HepG2 (cell line): ENCODE results near the gene CD53. TPM values are rescaled to one million over a fixed set of nuclear protein-coding genes. Genes with fewer than 3 reads are reported as not detected.

Experiments
- ATAC-seq: fragments of 200-7000 bp; cut with Tn5 transposase; 3 replicates; pipeline ENCODE4 v1.9.1; 2020; ENCODE audit warnings: mild to moderate bottlenecking, moderate library complexity
- BruUV-seq: library from RNA; stranded (reverse); fragments of 400-500 nt; replicated peaks from 2 replicates; lab custom pipeline; 2021; lab: Mats Ljungman, UMichigan
- CTCF ChIA-PET: fragments of 300-600 bp; formaldehyde crosslinking; extraction: SDS; loops from one replicate; lab custom pipeline; 2021; ENCODE audit warnings: low total read pairs, inconsistent platforms, low intra/inter-chr PET ratio; lab: Yijun Ruan, JAX
- POLR2A ChIA-PET: fragments of 350-600 bp; sonication (Branson Sonifier 250); formaldehyde crosslinking; loops from one replicate; lab custom pipeline; 2020; ENCODE audit warnings: antibody characterized with exemption, inconsistent platforms; lab: Yijun Ruan, JAX
- DNase-seq: peaks from one replicate; pipeline ENCODE4 v3.0.0-alpha.2; 2015; ENCODE audit warnings: low spot score
- FAIRE-seq: peaks from 3 replicates; lab custom pipeline; 2011; peaks lifted over from hg19 to GRCh38; lab: Jason Lieb, UNC
- H2AFZ ChIP-seq: one replicate; pipeline ENCODE4 v1.6.1; 2011; ENCODE audit warnings: low read length, inconsistent platforms
- H3K27ac ChIP-seq: fragments of 300-600 bp; 3 replicates; pipeline ENCODE4 v1.8.0; 2011; ENCODE audit warnings: mixed run types, mild to moderate bottlenecking, mixed read lengths, low read length, inconsistent platforms; ENCODE audit not compliant: insufficient read depth; ENCODE audit errors: extremely low read length
- H3K27me3 ChIP-seq, 2 experiments: fragments of 200-600 bp in 1 of 2; 2 replicates in 1 of 2; 3 replicates in 1 of 2; pipeline versions ENCODE4 v1.6.0 to v1.8.0; 2011; ENCODE audit warnings: low read length in 2 of 2, mild to moderate bottlenecking in 2 of 2, moderate library complexity in 2 of 2, inconsistent platforms in 1 of 2; ENCODE audit not compliant: insufficient read depth in 2 of 2, control insufficient read depth in 1 of 2
- H3K36me3 ChIP-seq, 2 experiments: fragments of 200-600 bp in 1 of 2; replicated peaks in 1 of 2; 2 replicates in 1 of 2; 3 replicates in 1 of 2; pipeline versions ENCODE4 v1.5.1 to v1.8.0; 2011; ENCODE audit warnings: low read length in 2 of 2, inconsistent platforms in 1 of 2; ENCODE audit not compliant: insufficient read depth in 2 of 2, control insufficient read depth in 1 of 2
- H3K4me1 ChIP-seq: 2 replicates; pipeline ENCODE4 v1.5.1; 2012; ENCODE audit warnings: low read length, inconsistent platforms; ENCODE audit not compliant: insufficient read depth
- H3K4me2 ChIP-seq: 2 replicates; pipeline ENCODE4 v1.6.0; 2011; ENCODE audit warnings: low read depth, low read length, inconsistent platforms
- H3K4me3 ChIP-seq, 3 experiments: fragments of 200-600 bp in 1 of 3; sonication (generic), shearing (Covaris generic) in 1 of 3; replicated peaks in 1 of 3; 2 replicates each; pipeline ENCODE4 v1.5.1; 2011 to 2016; ENCODE audit warnings: low read length in 3 of 3, inconsistent platforms in 2 of 3, low read depth in 2 of 3, mild to moderate bottlenecking in 2 of 3, control low read depth in 1 of 3, mixed read lengths in 1 of 3; ENCODE audit not compliant: insufficient read depth in 1 of 3
- H3K79me2 ChIP-seq: one replicate; pipeline ENCODE4 v1.6.1; 2011; ENCODE audit warnings: low read length, inconsistent platforms; ENCODE audit not compliant: insufficient read depth
- H3K9ac ChIP-seq: 2 replicates; pipeline ENCODE4 v1.6.0; 2011; ENCODE audit warnings: mild to moderate bottlenecking, low read depth, low read length, inconsistent platforms; ENCODE audit not compliant: insufficient read depth
- H3K9me3 ChIP-seq: 2 replicates; pipeline ENCODE4 v1.5.1; 2012; ENCODE audit warnings: mild to moderate bottlenecking, low read length
- H4K20me1 ChIP-seq: 2 replicates; pipeline ENCODE4 v1.6.0; 2011; ENCODE audit warnings: inconsistent platforms, mild to moderate bottlenecking, low read length, moderate library complexity; ENCODE audit not compliant: insufficient read depth
- BORCS8-MEF2B ChIP-seq: sonication (generic); formaldehyde crosslinking; IDR thresholded peaks from 2 replicates; pipeline ENCODE4 v1.8.0; 2022; ENCODE audit warnings: mild to moderate bottlenecking, missing genetic modification reagents
- FOXK2 ChIP-seq: fragments of 450-650 bp; IDR thresholded peaks from 2 replicates; pipeline ENCODE4 v1.6.1; 2016
- GMEB1 ChIP-seq: sonication (generic); formaldehyde crosslinking; IDR thresholded peaks from 2 replicates; pipeline ENCODE4 v1.5.1; 2020; ENCODE audit warnings: missing genetic modification reagents, mild to moderate bottlenecking, borderline replicate concordance
- HDAC1 ChIP-seq: sonication (generic); formaldehyde crosslinking; IDR thresholded peaks from 2 replicates; pipeline ENCODE4 v1.5.1; 2020; ENCODE audit warnings: mild to moderate bottlenecking, missing genetic modification reagents
- HNF1A ChIP-seq, 2 experiments: sonication (generic) in 1 of 2; formaldehyde crosslinking in 1 of 2; IDR thresholded peaks; 2 replicates each; pipeline versions ENCODE4 v1.4.0 to v1.6.1; 2016 to 2020; ENCODE audit warnings: borderline replicate concordance in 1 of 2, low read depth in 1 of 2, mild to moderate bottlenecking in 1 of 2, missing genetic modification reagents in 1 of 2
- MIXL1 ChIP-seq: IDR thresholded peaks from 2 replicates; pipeline ENCODE4 v1.6.1; 2016
- MNT ChIP-seq: fragments of 450-650 bp; IDR thresholded peaks from 2 replicates; pipeline ENCODE4 v1.6.1; 2016
- SNRNP70 ChIP-seq: fragments of 200-400 bp; formaldehyde crosslinking; IDR thresholded peaks from 2 replicates; pipeline ENCODE4 v1.6.1; 2017; ENCODE audit warnings: mild to moderate bottlenecking, low read depth, low read length, moderate library complexity
- ZNF17 ChIP-seq: sonication (generic); formaldehyde crosslinking; IDR thresholded peaks from 2 replicates; pipeline ENCODE4 v1.5.0; 2020; ENCODE audit warnings: mild to moderate bottlenecking, missing genetic modification reagents
- ZNF75D ChIP-seq: sonication (generic); formaldehyde crosslinking; IDR thresholded peaks from 2 replicates; pipeline ENCODE4 v1.8.1; 2023; ENCODE audit warnings: missing genetic modification reagents, mild to moderate bottlenecking, borderline replicate concordance
- ZNF768 ChIP-seq: sonication (generic); formaldehyde crosslinking; IDR thresholded peaks from 2 replicates; pipeline ENCODE4 v1.4.0; 2020; ENCODE audit warnings: missing genetic modification reagents
- WGBS: methylation state at CpG from one replicate; pipeline ENCODE4 v1.1.6; 2017; ENCODE audit warnings: low lambda C conversion rate; 5-methylcytosine and 5-hydroxymethylcytosine counted together
- in situ Hi-C: cut with HindIII; loops from 2 replicates; pipeline ENCODE4 v1.10.0; 2017; ENCODE audit warnings: low pct_unique_long_range_greater_than_20kb; ENCODE audit not compliant: extremely low pct_ligation_motif_present
- intact Hi-C: fragments of 100-400 bp; cut with micrococcal nuclease; formaldehyde crosslinking; loops from one replicate; pipeline ENCODE4 v1.10.0; 2022; ENCODE audit not compliant: unreplicated experiment
- polyA plus RNA-seq, 8 experiments: library from polyadenylated mRNA; depleted of rRNA in 3 of 8; stranded (reverse) in 7 of 8; unstranded in 1 of 8; fragments of >200 nt; fragmentation: Illumina TruSeq in 4 of 8; extraction: Trizol in 4 of 8; gene quantifications; 2 replicates each; pipeline versions ENCODE4 v1.2.1 to v1.2.3, GENCODE V29; 2011 to 2016; ENCODE audit warnings: low read depth in 4 of 8, missing spikeins in 1 of 8, mixed read lengths in 1 of 8; ENCODE audit not compliant: insufficient read depth in 1 of 8
- total RNA-seq, 5 experiments: library from RNA; depleted of rRNA; stranded (reverse); fragments of >200 nt; fragmentation: Illumina TruSeq; extraction: Trizol; gene quantifications; 2 replicates each; pipeline ENCODE4 v1.2.3, GENCODE V29; 2016; ENCODE audit warnings: low read depth in 1 of 5

The CD53 gene
- total and polyA plus RNA-seq, 2 of the 13 experiments (the other 11 are each of a cell fraction or from before 2014, with no cell fraction given) = not detected

GRCh38 chr1:110899458-110899843 lies 26.5 kb downstream of the CD53 start:
- H3K27ac ChIP-seq = no peak overlapping the region
- no peaks in the 10 kb centered on the region for H3K79me2 ChIP-seq
- TF ChIP-seq HDAC1 (CRISPR knock-in tag) = no peak
- TF ChIP-seq ZNF75D (CRISPR knock-in tag) = no peak
- TF ChIP-seq ZNF17 (CRISPR knock-in tag) = no peak
- no peak for TF ChIP-seq SNRNP70
- TF ChIP-seq ZNF768 (CRISPR knock-in tag) = no peak
- H4K20me1 ChIP-seq = no peaks in the 10 kb centered on the region
- H3K4me3 ChIP-seq = no peak overlapping the region
- no peaks in the 10 kb centered on the region for H3K9me3 ChIP-seq
- CTCF ChIA-PET = no interaction called here
- H3K27me3 ChIP-seq = peaks cover 0 to 1% of the 10 kb centered on the region in 2 experiments; a peak in 2 of 5 replicates
- H3K4me1 ChIP-seq = no peaks in the 10 kb centered on the region
- no peak for DNase-seq
- 0% methylated on average over 1 of the region's 1 CpG for WGBS
- POLR2A ChIA-PET = no interaction called here
- no peak for FAIRE-seq
- no TSS peak for BruUV-seq
- no peak overlapping the region for H3K4me2 ChIP-seq
- H2AFZ ChIP-seq = no peak overlapping the region
- H3K9ac ChIP-seq = no peak overlapping the region
- in situ Hi-C loops = no loop called here
- intact Hi-C loops = no loop called here
- no peak for ATAC-seq
- H3K36me3 ChIP-seq = no peaks in the 10 kb centered on the region

GRCh38 chr1:110902820-110903463 lies 30.0 kb downstream of the CD53 start:
- Histone ChIP-seq H4K20me1 (no peaks in the 10 kb centered on the region), H2AFZ (no peak overlapping the region), H3K4me3 (no peak overlapping the region), H3K36me3 (no peaks in the 10 kb centered on the region), H3K9ac (no peak overlapping the region), H3K9me3 (no peaks in the 10 kb centered on the region), H3K4me2 (no peak overlapping the region), H3K27me3 (peaks cover 0 to 1% of the 10 kb centered on the region in 2 experiments; a peak in 2 of 5 replicates), H3K4me1 (no peaks in the 10 kb centered on the region), H3K79me2 (no peaks in the 10 kb centered on the region), H3K27ac (no peak overlapping the region)
- ATAC-seq (no peak), DNase-seq (no peak), FAIRE-seq (no peak)
- ChIA-PET CTCF (no interaction called here), POLR2A (no interaction called here)
- 8% methylated on average over 3 of the region's 6 CpGs for WGBS
- no TSS peak for BruUV-seq
- intact Hi-C loops (no loop called here), in situ Hi-C loops (no loop called here)
- TF ChIP-seq MNT (no peak), BORCS8-MEF2B (CRISPR knock-in tag) (no peak), FOXK2 (no peak), MIXL1 (CRISPR knock-in tag) (no peak), HNF1A (IDR thresholded peaks at IDR 0.05; ENCODE audit: low read depth) (no peak), HNF1A (CRISPR knock-in tag; IDR thresholded peaks at IDR 0.05; ENCODE audit: borderline replicate concordance) (no peak), GMEB1 (no peak)
